Sigmoid colon (tissue), 7 donors: Measurements from ENCODE around the gene BUD13. TPM values are rescaled to one million over a fixed set of nuclear protein-coding genes. Genes with fewer than 3 reads are reported as not detected.

ENCODE experiments used
- DNase-seq: peaks from one replicate; pipeline ENCODE4 v3.0.0-alpha.2; 2019
- H3K27ac ChIP-seq, 4 donors: fragments of 200-600 bp; sonication (generic); one replicate each; pipeline ENCODE4 v1.5.1; 2016 to 2019; ENCODE audit warnings: mild to moderate bottlenecking in 1 of 4
- H3K27me3 ChIP-seq, 3 donors: fragments of 200-600 bp; sonication (generic); one replicate each; pipeline ENCODE4 v1.5.1; 2019; ENCODE audit warnings: mild to moderate bottlenecking in 1 of 3
- H3K36me3 ChIP-seq, 4 donors: fragments of 200-600 bp; sonication (generic); one replicate each; pipeline ENCODE4 v1.5.1; 2016 to 2019
- H3K4me1 ChIP-seq, 4 donors: fragments of 200-600 bp; sonication (generic); one replicate each; pipeline ENCODE4 v1.5.1; 2017 to 2019
- H3K4me3 ChIP-seq, 4 donors: fragments of 200-600 bp; sonication (generic); one replicate each; pipeline ENCODE4 v1.5.1; 2017 to 2019; ENCODE audit warnings: mild to moderate bottlenecking in 2 of 4, moderate library complexity in 1 of 4
- H3K9me3 ChIP-seq, 4 donors: fragments of 200-600 bp in 3 of 4; sonication (generic) in 3 of 4; one replicate each; pipeline versions ENCODE4 v1.5.1 to v1.6.1; 2013 to 2019
- CTCF ChIP-seq, 4 experiments: fragments of 450-650 bp in 3 of 4; fragments of 200-600 bp in 1 of 4; IDR thresholded peaks; one replicate each; pipeline ENCODE4 v1.5.1; 2016 to 2019; ENCODE audit warnings: antibody characterized with exemption in 4 of 4, mild to moderate bottlenecking in 3 of 4, moderate library complexity in 2 of 4
- EP300 ChIP-seq, 4 donors: sonication (generic); formaldehyde crosslinking; IDR thresholded peaks; one replicate each; pipeline ENCODE4 v1.6.1; 2017; ENCODE audit warnings: antibody characterized with exemption in 4 of 4
- POLR2A ChIP-seq, 2 donors: fragments of 450-650 bp; IDR thresholded peaks; one replicate each; pipeline ENCODE4 v1.6.1; 2016; ENCODE audit warnings: antibody characterized with exemption in 2 of 2, mild to moderate bottlenecking in 2 of 2, moderate library complexity in 2 of 2
- POLR2AphosphoS5 ChIP-seq, 4 donors: sonication (generic); formaldehyde crosslinking; IDR thresholded peaks; one replicate each; pipeline ENCODE4 v1.6.1; 2017; ENCODE audit warnings: antibody characterized with exemption in 4 of 4
- WGBS, 2 donors: extraction: QIAGEN DNeasy Blood & Tissue Kit; methylation state at CpG; one replicate each; pipeline ENCODE4 v1.1.7; 2013; 5-methylcytosine and 5-hydroxymethylcytosine counted together
- intact Hi-C: fragments of 100-400 bp; cut with DNase I; formaldehyde crosslinking; loops from one replicate; pipeline ENCODE4 v1.15.1; 2023
- polyA plus RNA-seq, 3 donors: library from polyadenylated mRNA; stranded (reverse); fragments of 200-250 nt; gene quantifications; one replicate each; pipeline ENCODE4 v1.2.3, GENCODE V29; 2013
- total RNA-seq, 4 donors: library from RNA; depleted of rRNA; stranded (reverse); fragments of >200 nt; gene quantifications; one replicate each; pipeline ENCODE4 v1.1.0, GENCODE V29; 2016
- donor health status: healthy with polysubstance abuse.
- donor health status: Bipolar disorder and iron deficiency.
- donor health status: healthy.

The BUD13 gene
- total and polyA plus RNA-seq, 7 donors, result 12.2 to 19.9 (median 16.8) TPM

- no peak for TF ChIP-seq POLR2A (IDR thresholded peaks at IDR 0.05)
These were observed 60.4 kb downstream of the BUD13 start for GRCh38 chr11:116712428-116712827.

GRCh38 chr11:116710762-116711161, 62.0 kb downstream of the BUD13 start:
- no peaks in the 10 kb centered on the region for H3K9me3 ChIP-seq

More at GRCh38 chr11:116712428-116712827, 60.4 kb downstream of the BUD13 start:
- WGBS, 2 donors, result 91% methylated on average over 4 of the region's 4 CpGs
- Histone ChIP-seq H3K36me3 (no peaks in the 10 kb centered on the region), H3K4me3 (no peak overlapping the region), H3K27ac (no peak overlapping the region), H3K9me3 (no peaks in the 10 kb centered on the region), H3K27me3 (peaks cover 0 to 39% (median 0%) of the 10 kb centered on the region in 3 donors), H3K4me1 (no peaks in the 10 kb centered on the region)
- intact Hi-C loops, result no loop called here
- no peak for DNase-seq

GRCh38 chr11:116710001-116710674, 62.6 kb downstream of the BUD13 start:
- H3K27me3 ChIP-seq, result peaks cover 0 to 44% (median 0%) of the 10 kb centered on the region in 3 donors

More at GRCh38 chr11:116710762-116711161, 62.0 kb downstream of the BUD13 start:
- Histone ChIP-seq H3K36me3 (no peaks in the 10 kb centered on the region), H3K27me3 (peaks cover 0 to 44% (median 0%) of the 10 kb centered on the region in 3 donors), H3K4me3 (no peak overlapping the region), H3K27ac (no peak overlapping the region), H3K4me1 (no peaks in the 10 kb centered on the region)
- intact Hi-C loops, result no loop called here
- DNase-seq, result no peak
- TF ChIP-seq POLR2A (IDR thresholded peaks at IDR 0.05), result no peak
- no peak for TF ChIP-seq CTCF (IDR thresholded peaks at IDR 0.05)
- no peak for TF ChIP-seq POLR2AphosphoS5 (IDR thresholded peaks at IDR 0.05)
- TF ChIP-seq EP300 (IDR thresholded peaks at IDR 0.05), result no peak
- 79 to 84% methylated on average over 4 of the region's 4 CpGs for WGBS, 2 donors

GRCh38 chr11:116707746-116708145, 65.0 kb downstream of the BUD13 start:
- Histone ChIP-seq H3K4me1 (no peaks in the 10 kb centered on the region), H3K27me3 (peaks cover 0 to 38% (median 0%) of the 10 kb centered on the region in 3 donors), H3K4me3 (no peak overlapping the region), H3K9me3 (no peaks in the 10 kb centered on the region), H3K36me3 (no peaks in the 10 kb centered on the region), H3K27ac (no peak overlapping the region)
- 15 to 53% methylated on average over 9 of the region's 9 CpGs for WGBS, 2 donors
- TF ChIP-seq CTCF (IDR thresholded peaks at IDR 0.05) (no peak), EP300 (IDR thresholded peaks at IDR 0.05) (no peak)
- no peak for DNase-seq
- intact Hi-C loops, result no loop called here

More at GRCh38 chr11:116710001-116710674, 62.6 kb downstream of the BUD13 start:
- Histone ChIP-seq H3K4me3 (no peak overlapping the region), H3K36me3 (no peaks in the 10 kb centered on the region), H3K4me1 (no peaks in the 10 kb centered on the region), H3K27ac (no peak overlapping the region), H3K9me3 (no peaks in the 10 kb centered on the region)
- TF ChIP-seq POLR2A (IDR thresholded peaks at IDR 0.05) (no peak), CTCF (IDR thresholded peaks at IDR 0.05) (no peak), EP300 (IDR thresholded peaks at IDR 0.05) (no peak), POLR2AphosphoS5 (IDR thresholded peaks at IDR 0.05) (no peak)
- intact Hi-C loops, result no loop called here
- DNase-seq, result no peak
- WGBS, 2 donors, result 53 to 76% methylated on average over 17 of the region's 17 CpGs

- Histone ChIP-seq H3K9me3 (no peaks in the 10 kb centered on the region), H3K27me3 (peaks cover 0 to 33% (median 0%) of the 10 kb centered on the region in 3 donors), H3K4me1 (no peaks in the 10 kb centered on the region), H3K27ac (no peak overlapping the region), H3K4me3 (no peak overlapping the region), H3K36me3 (no peaks in the 10 kb centered on the region)
- intact Hi-C loops, result no loop called here
- TF ChIP-seq POLR2AphosphoS5 (IDR thresholded peaks at IDR 0.05) (no peak), CTCF (IDR thresholded peaks at IDR 0.05) (no peak), EP300 (IDR thresholded peaks at IDR 0.05) (no peak), POLR2A (IDR thresholded peaks at IDR 0.05) (no peak)
- WGBS, 2 donors, result 7 to 32% methylated on average over 37 of the region's 37 CpGs
- no peak for DNase-seq
These were observed 65.6 kb downstream of the BUD13 start for GRCh38 chr11:116707161-116707629.
